Cerebellar cortex (tissue), 1 donor: Measurements from ENCODE around the gene KCNH8.
A peak's percentile ranks its signal among the peaks of the same experiment; 100 is the strongest.

Source experiments
- DNase-seq: peaks from one replicate; pipeline ENCODE4 v3.0.0-alpha.2; 2015; ENCODE audit warnings: low spot score

Gene KCNH8

DNA sequence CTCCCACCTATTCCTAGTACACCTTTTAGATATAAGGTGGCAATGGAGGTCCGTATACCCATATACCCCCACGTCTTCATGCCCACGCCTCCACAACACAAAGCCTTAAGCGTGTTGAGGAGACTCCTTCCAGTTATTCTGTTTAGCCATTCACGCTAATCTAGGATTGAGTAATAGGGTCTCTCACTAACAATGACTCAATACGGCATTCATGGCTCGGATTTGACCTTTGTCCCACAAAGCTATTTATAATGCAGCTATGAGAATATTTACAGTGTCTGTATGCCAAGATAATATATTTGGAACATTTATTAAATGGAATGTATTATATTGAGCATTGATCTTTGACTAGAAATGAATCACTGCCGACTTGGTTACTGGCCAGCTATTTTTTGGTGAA is 215.8 kb downstream of the KCNH8 start:
- DNase-seq, result no peak

DNA sequence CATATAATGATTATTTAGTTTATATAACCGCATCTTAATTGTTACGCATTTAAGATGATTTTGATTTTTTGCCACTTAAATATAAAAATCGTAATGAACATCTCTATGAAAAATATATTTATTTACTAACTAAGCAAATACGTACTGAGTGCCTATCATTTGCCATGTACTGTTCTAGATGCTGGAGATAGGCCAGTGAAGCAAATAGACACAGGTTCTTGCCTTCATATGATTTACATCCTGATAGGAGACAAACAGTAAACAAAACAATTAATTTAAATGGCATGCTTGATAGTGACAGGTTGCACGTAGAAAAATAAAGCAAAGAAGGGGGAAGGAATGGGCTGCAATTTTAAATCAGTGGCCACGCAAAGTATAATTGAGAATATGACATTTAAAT is 217.2 kb downstream of the KCNH8 start:
- DNase-seq, result no peak

GRCh38 chr3:19384868-19385267 is 236.6 kb downstream of the KCNH8 start:
- no peak for DNase-seq

GRCh38 chr3:19392150-19392549 is 243.8 kb downstream of the KCNH8 start:
- DNase-seq, result no peak

- no peak for DNase-seq
These were observed 246.6 kb downstream of the KCNH8 start for GRCh38 chr3:19394946-19395345.

- DNase-seq, result no peak
These were observed 248.4 kb downstream of the KCNH8 start for GRCh38 chr3:19396726-19397125.

- DNase-seq, result no peak
These were observed 251.0 kb downstream of the KCNH8 start for GRCh38 chr3:19399356-19399755.

- DNase-seq, result no peak
These were observed 251.5 kb downstream of the KCNH8 start for GRCh38 chr3:19399836-19400235.

DNA sequence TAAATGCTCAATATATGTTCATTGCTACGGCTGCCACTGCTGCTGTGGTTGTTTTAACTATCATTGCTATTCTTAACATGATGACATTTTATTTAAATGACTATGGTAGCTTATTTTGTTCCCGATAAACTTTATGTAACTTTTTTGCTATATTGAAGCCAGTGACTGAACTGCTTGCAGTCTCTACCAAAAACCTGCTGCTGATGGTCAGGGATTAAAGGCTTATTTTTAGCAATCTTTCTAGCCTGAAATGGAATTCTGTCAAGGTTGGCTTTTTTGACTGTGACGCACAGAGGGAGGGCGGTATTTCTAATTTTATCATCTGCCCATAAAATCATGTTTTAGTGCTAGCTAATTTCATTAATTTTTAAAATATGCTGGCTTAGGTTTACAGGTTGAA is 271.8 kb downstream of the KCNH8 start:
- peak; percentile 13 for DNase-seq

DNA sequence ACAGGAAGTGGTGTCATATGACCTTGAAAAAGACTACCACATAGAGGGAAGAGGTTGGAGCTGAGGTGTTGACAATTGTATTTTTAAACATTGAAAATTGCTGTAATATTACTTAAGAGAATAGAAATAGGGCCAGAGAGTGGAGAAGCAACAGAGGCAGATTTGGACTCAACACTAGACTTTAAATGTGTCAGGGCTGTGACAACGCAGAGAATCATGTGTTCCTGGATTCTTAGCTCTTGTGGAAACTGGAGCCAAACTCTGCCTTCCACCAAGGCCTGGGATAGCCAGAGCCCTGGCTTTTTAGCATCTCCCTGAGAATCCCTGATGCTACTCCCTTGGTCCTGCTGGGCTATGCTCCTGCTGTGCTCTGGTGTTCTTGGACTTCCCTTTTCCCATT is 277.5 kb downstream of the KCNH8 start:
- no peak for DNase-seq

DNA sequence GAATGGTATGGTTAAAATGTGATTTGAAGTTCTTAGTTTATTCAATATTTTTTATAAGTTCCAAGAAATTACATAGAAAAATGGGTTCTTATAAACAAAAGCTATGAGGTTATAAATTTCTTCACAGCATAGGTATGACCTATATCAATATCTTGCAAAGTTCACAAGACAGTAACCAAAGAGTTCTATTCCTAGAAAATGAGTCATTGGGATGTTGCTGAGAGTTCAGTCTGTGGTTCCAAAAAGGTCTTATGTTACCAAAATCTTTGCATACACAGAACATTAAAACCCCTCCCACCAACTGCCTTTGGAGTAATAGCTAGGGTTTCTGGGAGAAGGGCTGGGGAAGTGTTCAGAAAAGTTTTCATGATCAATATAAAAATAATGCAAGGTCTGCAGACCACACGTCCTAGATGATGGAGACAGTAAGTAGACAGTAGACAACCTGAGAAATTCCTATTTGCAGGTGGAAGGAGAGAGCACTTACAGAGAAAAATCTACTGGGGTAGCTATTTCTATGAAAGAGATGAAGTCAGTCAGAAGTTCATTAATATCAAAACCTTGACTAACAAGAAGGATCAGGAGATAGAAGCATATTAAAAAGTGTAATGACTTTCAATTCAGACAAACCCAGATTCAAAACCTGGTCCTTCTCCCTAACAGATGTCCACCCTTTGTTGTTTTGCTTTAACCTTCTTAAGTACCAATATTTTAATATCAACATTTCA is 279.3 kb downstream of the KCNH8 start:
- no peak for DNase-seq

GRCh38 chr3:19428729-19429128 is 280.4 kb downstream of the KCNH8 start:
- DNase-seq, result no peak

DNA sequence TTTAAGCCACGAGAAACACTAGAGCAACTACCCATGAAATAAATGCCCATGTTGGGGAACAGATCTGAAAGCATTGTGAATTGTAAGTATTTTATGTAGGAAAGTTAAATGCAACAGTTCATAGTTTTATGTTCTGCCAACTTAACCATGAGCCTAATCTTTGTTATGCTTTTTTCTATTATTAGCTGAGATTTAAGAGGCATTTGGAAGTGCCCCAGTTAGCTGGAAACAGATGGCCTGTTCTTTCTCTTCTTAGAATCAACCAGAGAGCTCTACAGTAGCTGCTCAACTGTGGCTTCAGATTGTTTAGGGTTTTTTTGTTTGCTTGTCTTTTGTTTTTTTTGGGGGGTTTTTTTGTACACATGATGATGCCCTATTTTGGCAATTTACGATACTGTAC is 284.4 kb downstream of the KCNH8 start:
- peak; percentile 60 for DNase-seq

DNA sequence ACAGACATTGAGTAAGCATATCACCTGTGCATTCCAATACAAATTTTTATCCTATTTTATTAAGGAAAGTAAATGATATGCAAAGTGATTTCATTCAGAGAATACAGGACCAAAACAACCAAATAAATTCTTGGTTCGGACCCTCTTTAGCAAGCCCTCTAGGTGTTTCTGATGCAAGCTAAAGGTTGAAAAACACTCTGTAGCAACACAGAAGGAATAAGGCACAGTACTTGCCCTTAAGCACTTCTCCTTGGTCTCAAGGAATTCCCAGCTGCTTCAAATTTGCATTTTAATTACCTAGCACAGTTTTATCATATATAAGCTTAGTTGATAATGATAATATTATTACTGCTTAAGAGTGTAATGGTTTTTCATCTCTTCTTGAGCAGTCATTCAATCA is 288.4 kb downstream of the KCNH8 start:
- no peak for DNase-seq

GRCh38 chr3:19439944-19440343 is 291.6 kb downstream of the KCNH8 start:
- DNase-seq, result no peak

DNA sequence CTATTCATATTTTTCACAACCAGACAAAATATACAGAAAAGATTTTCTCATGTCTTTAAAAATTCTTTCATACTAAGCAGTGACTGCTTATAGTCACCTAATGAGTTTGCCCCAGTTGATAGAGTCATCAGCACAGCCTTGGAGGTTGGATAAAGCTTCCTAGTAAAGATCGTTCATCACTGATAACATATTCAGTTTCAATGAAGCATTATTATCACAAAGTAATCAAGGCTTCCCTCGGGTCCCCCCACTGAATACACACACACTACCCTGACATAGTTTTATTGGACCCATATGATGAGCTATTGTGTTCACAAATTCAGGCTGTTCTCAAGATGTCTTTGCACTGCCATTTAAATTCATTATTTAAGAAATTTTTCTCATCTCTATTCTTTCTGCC is 297.8 kb downstream of the KCNH8 start:
- no peak for DNase-seq

DNA sequence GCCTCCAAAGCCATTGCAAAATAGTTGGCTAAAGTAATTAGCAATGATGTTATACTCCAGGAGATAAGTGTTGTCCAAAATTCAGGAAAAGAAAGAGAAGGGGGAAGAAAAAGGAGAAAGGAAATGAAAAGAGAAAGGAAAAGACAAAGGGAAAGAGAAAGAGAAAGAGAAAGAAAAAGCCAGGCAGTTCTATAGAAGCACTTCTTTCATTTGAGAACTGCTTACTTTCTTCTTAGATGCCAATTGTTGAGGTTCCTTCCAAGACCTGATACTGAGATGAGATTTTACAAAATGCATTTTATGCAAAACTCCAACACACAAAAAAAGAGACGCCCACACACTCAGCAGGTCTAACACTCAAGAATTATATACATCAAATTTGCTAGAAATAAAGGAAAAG is 298.4 kb downstream of the KCNH8 start:
- DNase-seq, result no peak

DNA sequence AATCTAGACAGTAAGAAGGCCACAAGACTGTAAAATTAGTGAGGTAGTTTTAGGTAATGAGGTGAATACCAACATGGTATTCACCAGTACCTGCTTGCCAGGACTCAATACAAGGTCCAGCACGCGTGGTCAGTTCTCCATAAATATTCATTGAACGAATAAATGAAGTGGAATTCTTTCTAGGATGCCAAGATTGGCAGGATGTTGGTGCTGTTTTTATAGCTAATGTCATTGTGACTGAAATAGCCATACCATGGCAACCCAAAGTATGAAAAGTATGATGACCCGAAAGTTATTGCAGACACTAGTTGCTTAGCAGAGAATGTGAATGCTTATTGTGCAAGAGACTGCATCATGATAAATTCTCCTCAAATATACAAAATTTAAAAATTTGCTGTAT is 307.2 kb downstream of the KCNH8 start:
- no peak for DNase-seq

GRCh38 chr3:19456738-19457137 is 308.4 kb downstream of the KCNH8 start:
- no peak for DNase-seq

- no peak for DNase-seq
These were observed 309.1 kb downstream of the KCNH8 start for GRCh38 chr3:19457449-19457848.

DNA sequence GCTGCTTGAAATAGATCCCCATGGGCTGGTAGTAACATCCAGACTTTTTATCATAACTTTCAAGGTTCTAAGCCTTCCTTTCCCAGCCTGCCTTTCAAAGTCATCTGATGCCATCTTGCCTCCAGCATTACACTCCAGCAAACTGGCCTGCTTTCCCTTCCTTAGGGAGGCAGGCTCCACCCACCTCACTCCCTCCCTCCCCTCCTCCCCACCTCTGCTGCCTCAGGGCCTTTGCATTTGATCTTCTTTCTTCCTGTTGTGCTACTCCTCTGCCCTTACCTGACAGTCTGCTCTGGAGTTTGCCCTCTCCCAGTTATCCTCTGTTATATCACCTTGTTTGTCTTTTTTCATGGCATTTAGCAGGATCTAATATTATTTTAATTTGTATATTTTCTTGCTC is 319.5 kb downstream of the KCNH8 start:
- no peak for DNase-seq

DNA sequence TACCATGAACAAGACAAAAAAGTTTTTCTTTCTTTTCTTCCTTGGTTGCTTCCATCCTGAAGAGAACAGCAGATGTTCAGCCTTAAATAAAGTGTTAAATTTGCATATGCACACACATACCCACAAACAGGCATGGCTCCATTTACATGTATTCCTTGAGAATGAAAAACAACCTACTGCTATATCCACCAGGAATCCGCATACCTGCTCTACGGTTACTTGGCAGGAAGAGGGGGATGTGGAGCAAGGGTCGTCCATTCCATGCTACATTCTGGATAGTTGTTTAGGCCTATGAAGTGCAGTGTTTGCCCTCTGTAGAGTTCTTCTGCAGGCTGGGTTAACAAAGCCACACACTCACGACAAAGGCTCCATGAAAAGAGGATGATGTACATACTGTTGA is 322.8 kb downstream of the KCNH8 start:
- DNase-seq, result no peak

- peak; percentile 98 for DNase-seq
These were observed 325.8 kb downstream of the KCNH8 start for GRCh38 chr3:19473971-19474580.

GRCh38 chr3:19476281-19476680 is 328.0 kb downstream of the KCNH8 start:
- DNase-seq, result no peak
